B cell (primary cell): ENCODE results near the gene LZTS2.

Source experiments
- CTCF ChIP-seq: fragments of 200-600 bp; IDR thresholded peaks from one replicate; pipeline ENCODE4 v1.8.0; 2022; ENCODE audit warnings: antibody characterized with exemption, mild to moderate bottlenecking
- EZH2 ChIP-seq: IDR thresholded peaks from 2 replicates; pipeline ENCODE4 v1.6.1; 2012; ENCODE audit warnings: borderline replicate concordance, low read depth, mild to moderate bottlenecking, moderate library complexity, low read length; ENCODE audit not compliant: insufficient read depth, poor library complexity, severe bottlenecking

- TF ChIP-seq CTCF = no peak
- TF ChIP-seq EZH2 = no peak
Measured at GRCh38 chr10:101006593-101007098, 7.0 kb downstream of the LZTS2 start.
